OCI-LY3 (cell line): Measurements from ENCODE around the gene ZNF593OS.

Experiments used
- EZH2phosphoT487 ChIP-seq: fragments of 200-600 bp; shearing (Covaris generic); IDR thresholded peaks from 2 replicates; pipeline ENCODE4 v1.6.1; 2018; ENCODE audit warnings: antibody characterized with exemption, mixed run types, low read depth
- TF ChIP-seq, protein P1 (sequence below): fragments of 200-600, 300-600 bp; sonication (generic); IDR thresholded peaks from 2 replicates; pipeline ENCODE4 v1.5.1; 2014; ENCODE audit warnings: antibody characterized with exemption, low read length, low read depth

GRCh38 chr1:26200413-26200812 is 28.8 kb upstream of the ZNF593OS start:
- TF ChIP-seq, protein P1, sequence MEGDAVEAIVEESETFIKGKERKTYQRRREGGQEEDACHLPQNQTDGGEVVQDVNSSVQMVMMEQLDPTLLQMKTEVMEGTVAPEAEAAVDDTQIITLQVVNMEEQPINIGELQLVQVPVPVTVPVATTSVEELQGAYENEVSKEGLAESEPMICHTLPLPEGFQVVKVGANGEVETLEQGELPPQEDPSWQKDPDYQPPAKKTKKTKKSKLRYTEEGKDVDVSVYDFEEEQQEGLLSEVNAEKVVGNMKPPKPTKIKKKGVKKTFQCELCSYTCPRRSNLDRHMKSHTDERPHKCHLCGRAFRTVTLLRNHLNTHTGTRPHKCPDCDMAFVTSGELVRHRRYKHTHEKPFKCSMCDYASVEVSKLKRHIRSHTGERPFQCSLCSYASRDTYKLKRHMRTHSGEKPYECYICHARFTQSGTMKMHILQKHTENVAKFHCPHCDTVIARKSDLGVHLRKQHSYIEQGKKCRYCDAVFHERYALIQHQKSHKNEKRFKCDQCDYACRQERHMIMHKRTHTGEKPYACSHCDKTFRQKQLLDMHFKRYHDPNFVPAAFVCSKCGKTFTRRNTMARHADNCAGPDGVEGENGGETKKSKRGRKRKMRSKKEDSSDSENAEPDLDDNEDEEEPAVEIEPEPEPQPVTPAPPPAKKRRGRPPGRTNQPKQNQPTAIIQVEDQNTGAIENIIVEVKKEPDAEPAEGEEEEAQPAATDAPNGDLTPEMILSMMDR = no peak
- no peak for TF ChIP-seq EZH2phosphoT487
